Stimulated activated CD4-positive, alpha-beta T cell treated with anti-CD3 and anti-CD28 coated beads, Interleukin-2, amount 100 ng/mL, for 4 hours (primary cell): Measurements from ENCODE around the gene SULT1B1.

Source experiments
- DNase-seq: peaks from one replicate; pipeline ENCODE4 v3.0.0-alpha.2; 2020; ENCODE audit warnings: low read depth

Gene SULT1B1

GRCh38 chr4:69749771-69750170, 10.6 kb downstream of the SULT1B1 start:
- DNase-seq: no peak

- DNase-seq: no peak
Measured at GRCh38 chr4:69748173-69748572, 12.2 kb downstream of the SULT1B1 start.

GRCh38 chr4:69744157-69744478, 16.3 kb downstream of the SULT1B1 start:
- DNase-seq: no peak

- DNase-seq: no peak
Measured at GRCh38 chr4:69743476-69744156, 16.8 kb downstream of the SULT1B1 start.

GRCh38 chr4:69742596-69742995, 17.8 kb downstream of the SULT1B1 start:
- no peak for DNase-seq

GRCh38 chr4:69738872-69739271, 21.5 kb downstream of the SULT1B1 start:
- no peak for DNase-seq

- no peak for DNase-seq
Measured at GRCh38 chr4:69735119-69735518, 25.3 kb downstream of the SULT1B1 start.

GRCh38 chr4:69731847-69732246, 28.6 kb downstream of the SULT1B1 start:
- no peak for DNase-seq

- no peak for DNase-seq
Measured at GRCh38 chr4:69731241-69731640, 29.2 kb downstream of the SULT1B1 start.

- no peak for DNase-seq
Measured at GRCh38 chr4:69730002-69730401, 30.4 kb downstream of the SULT1B1 start.

GRCh38 chr4:69727926-69728325, 32.5 kb downstream of the SULT1B1 start:
- DNase-seq: no peak

GRCh38 chr4:69727426-69727825, 33.0 kb downstream of the SULT1B1 start:
- no peak for DNase-seq

GRCh38 chr4:69726971-69727370, 33.4 kb downstream of the SULT1B1 start:
- DNase-seq: no peak

GRCh38 chr4:69718396-69719271, 41.8 kb downstream of the SULT1B1 start:
- no peak for DNase-seq

- DNase-seq: no peak
Measured at GRCh38 chr4:69717778-69718177, 42.6 kb downstream of the SULT1B1 start.

GRCh38 chr4:69716654-69717053, 43.8 kb downstream of the SULT1B1 start:
- DNase-seq: no peak

GRCh38 chr4:69714086-69714485, 46.3 kb downstream of the SULT1B1 start:
- no peak for DNase-seq

- no peak for DNase-seq
Measured at GRCh38 chr4:69713593-69713992, 46.8 kb downstream of the SULT1B1 start.

- DNase-seq: no peak
Measured at GRCh38 chr4:69710580-69710979, 49.8 kb downstream of the SULT1B1 start.

- DNase-seq: no peak
Measured at GRCh38 chr4:69708211-69708610, 52.2 kb downstream of the SULT1B1 start.

- DNase-seq: no peak
Measured at GRCh38 chr4:69707807-69708206, 52.6 kb downstream of the SULT1B1 start.

- no peak for DNase-seq
Measured at GRCh38 chr4:69702201-69702600, 58.2 kb downstream of the SULT1B1 start.

- DNase-seq: no peak
Measured at GRCh38 chr4:69701696-69702095, 58.7 kb downstream of the SULT1B1 start.
